Body of pancreas (tissue), 4 donors: ENCODE measurements around the gene RTN4RL2. TPM values are rescaled to one million over a fixed set of nuclear protein-coding genes. Genes with fewer than 3 reads are reported as not detected.

Experiments used
- ATAC-seq: fragments of 150-250 bp; one replicate; pipeline ENCODE4 v1.9.1; 2016
- DNase-seq, 4 donors: peaks; one replicate each; pipeline ENCODE4 v3.0.0-alpha.2; 2019
- H3K27ac ChIP-seq, 4 donors: fragments of 200-600 bp; sonication (generic); 1 replicate in 3 of 4; 2 replicates in 1 of 4; pipeline versions ENCODE4 v1.5.1 to v1.6.1; 2016 to 2019; ENCODE audit warnings: mild to moderate bottlenecking in 1 of 4, mixed read lengths in 1 of 4, moderate library complexity in 1 of 4
- H3K27me3 ChIP-seq, 2 donors: fragments of 200-600 bp; sonication (generic); one replicate each; pipeline ENCODE4 v1.6.0; 2016; ENCODE audit warnings: mild to moderate bottlenecking in 1 of 2
- H3K36me3 ChIP-seq, 2 donors: fragments of 200-600 bp; sonication (generic); replicated peaks in 1 of 2; 2 replicates each; pipeline ENCODE4 v1.5.1; 2016; ENCODE audit warnings: low read depth in 2 of 2; ENCODE audit not compliant: insufficient read depth in 1 of 2
- H3K4me1 ChIP-seq: fragments of 200-600 bp; sonication (generic); one replicate; pipeline ENCODE4 v1.6.0; 2016
- H3K4me3 ChIP-seq, 2 donors: fragments of 200-600 bp; sonication (generic); 1 replicate in 1 of 2; 2 replicates in 1 of 2; pipeline ENCODE4 v1.5.1; 2016 to 2019
- H3K9me3 ChIP-seq, 3 donors: fragments of 200-600 bp; sonication (generic); 1 replicate in 2 of 3; 2 replicates in 1 of 3; pipeline ENCODE4 v1.5.1; 2016
- POLR2A ChIP-seq, 3 donors: fragments of 450-650 bp; IDR thresholded peaks; one replicate each; pipeline ENCODE4 v1.6.1; 2016; ENCODE audit warnings: antibody characterized with exemption in 3 of 3, mild to moderate bottlenecking in 2 of 3
- WGBS, 2 donors: methylation state at CpG; one replicate each; pipeline ENCODE4 v1.1.5; 2017; 5-methylcytosine and 5-hydroxymethylcytosine counted together
- intact Hi-C: fragments of 100-400 bp; cut with DNase I; formaldehyde crosslinking; loops from one replicate; pipeline ENCODE4 v1.15.1; 2023
- total RNA-seq, 2 donors: library from RNA; depleted of rRNA; stranded (reverse); fragments of >200 nt; gene quantifications; one replicate each; pipeline ENCODE4 v1.1.0, GENCODE V29; 2016
- TF ChIP-seq, protein P1 (sequence below), 7 experiments: fragments of 450-650 bp in 4 of 7; fragments of 200-600 bp in 3 of 7; sonication (generic) in 3 of 7; IDR thresholded peaks; one replicate each; pipeline ENCODE4 v1.5.1; 2016 to 2019; ENCODE audit warnings: antibody characterized with exemption in 7 of 7

RTN4RL2 gene
- total RNA-seq, 2 donors from 2014 or later: 0.99 to 3.4 TPM

DNA sequence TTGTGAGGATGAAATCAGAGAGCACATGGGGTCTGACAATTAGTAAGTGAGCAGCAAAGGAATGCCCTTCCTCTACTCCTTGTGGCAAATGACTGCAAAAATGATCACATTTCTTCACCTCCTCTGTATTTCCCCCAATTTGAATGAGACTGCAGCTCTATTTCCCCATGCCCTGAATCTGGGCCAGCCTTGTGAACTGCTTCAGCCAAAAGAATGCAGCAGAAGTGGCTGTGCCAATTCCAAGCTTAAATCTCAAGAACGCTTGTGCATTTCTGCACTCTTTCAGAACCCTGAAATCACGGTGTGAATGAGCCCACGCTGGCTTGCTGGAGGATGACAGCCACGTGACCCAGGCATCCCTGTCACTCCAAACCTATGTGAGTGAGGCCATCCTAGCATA, 43.3 kb upstream of the RTN4RL2 start:
- intact Hi-C loops: no loop called here
- no peak overlapping the region for H3K4me3 ChIP-seq
- no peak overlapping the region for H3K27ac ChIP-seq
- TF ChIP-seq, protein P1, sequence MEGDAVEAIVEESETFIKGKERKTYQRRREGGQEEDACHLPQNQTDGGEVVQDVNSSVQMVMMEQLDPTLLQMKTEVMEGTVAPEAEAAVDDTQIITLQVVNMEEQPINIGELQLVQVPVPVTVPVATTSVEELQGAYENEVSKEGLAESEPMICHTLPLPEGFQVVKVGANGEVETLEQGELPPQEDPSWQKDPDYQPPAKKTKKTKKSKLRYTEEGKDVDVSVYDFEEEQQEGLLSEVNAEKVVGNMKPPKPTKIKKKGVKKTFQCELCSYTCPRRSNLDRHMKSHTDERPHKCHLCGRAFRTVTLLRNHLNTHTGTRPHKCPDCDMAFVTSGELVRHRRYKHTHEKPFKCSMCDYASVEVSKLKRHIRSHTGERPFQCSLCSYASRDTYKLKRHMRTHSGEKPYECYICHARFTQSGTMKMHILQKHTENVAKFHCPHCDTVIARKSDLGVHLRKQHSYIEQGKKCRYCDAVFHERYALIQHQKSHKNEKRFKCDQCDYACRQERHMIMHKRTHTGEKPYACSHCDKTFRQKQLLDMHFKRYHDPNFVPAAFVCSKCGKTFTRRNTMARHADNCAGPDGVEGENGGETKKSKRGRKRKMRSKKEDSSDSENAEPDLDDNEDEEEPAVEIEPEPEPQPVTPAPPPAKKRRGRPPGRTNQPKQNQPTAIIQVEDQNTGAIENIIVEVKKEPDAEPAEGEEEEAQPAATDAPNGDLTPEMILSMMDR (IDR thresholded peaks at IDR 0.05): no peak
- no peak for TF ChIP-seq POLR2A (IDR thresholded peaks at IDR 0.05)
- DNase-seq (peak in 1 of 4 donors; percentile 30), ATAC-seq (peak; percentile 18)
- H3K4me1 ChIP-seq: no peaks in the 10 kb centered on the region
- no peaks in the 10 kb centered on the region for H3K27me3 ChIP-seq
- H3K9me3 ChIP-seq: no peaks in the 10 kb centered on the region
- 83 to 88% methylated on average over 4 of the region's 4 CpGs for WGBS, 2 donors
- H3K36me3 ChIP-seq: peaks cover 0 to 8% of the 10 kb centered on the region in 2 donors

DNA sequence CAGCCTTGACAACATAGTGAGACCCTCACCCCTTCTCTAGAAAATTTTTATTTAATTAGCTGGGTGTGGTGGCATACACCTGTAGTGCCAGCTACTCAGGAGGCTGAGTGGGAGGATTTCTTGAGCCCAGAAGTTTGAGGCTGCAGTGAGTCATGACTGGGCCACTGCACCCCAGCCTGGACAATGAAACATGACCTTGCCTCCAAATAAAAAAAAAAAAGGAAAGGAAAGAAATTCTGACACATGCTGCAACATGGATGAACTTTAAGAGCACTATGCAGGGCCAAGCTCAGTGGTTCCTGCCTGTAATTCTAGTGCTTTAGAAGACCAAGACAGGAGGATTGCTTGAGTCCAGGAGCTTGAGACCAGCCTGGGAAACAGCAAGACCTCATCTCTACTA, 42.2 kb upstream of the RTN4RL2 start:
- ATAC-seq (no peak), DNase-seq (no peak)
- no peak overlapping the region for H3K4me3 ChIP-seq
- peaks cover 0 to 8% of the 10 kb centered on the region in 2 donors for H3K36me3 ChIP-seq
- no peak overlapping the region for H3K27ac ChIP-seq
- TF ChIP-seq, protein P1 (IDR thresholded peaks at IDR 0.05): no peak
- TF ChIP-seq POLR2A (IDR thresholded peaks at IDR 0.05): no peak
- intact Hi-C loops: no loop called here
- no peaks in the 10 kb centered on the region for H3K4me1 ChIP-seq
- no peaks in the 10 kb centered on the region for H3K27me3 ChIP-seq
- no peaks in the 10 kb centered on the region for H3K9me3 ChIP-seq

DNA sequence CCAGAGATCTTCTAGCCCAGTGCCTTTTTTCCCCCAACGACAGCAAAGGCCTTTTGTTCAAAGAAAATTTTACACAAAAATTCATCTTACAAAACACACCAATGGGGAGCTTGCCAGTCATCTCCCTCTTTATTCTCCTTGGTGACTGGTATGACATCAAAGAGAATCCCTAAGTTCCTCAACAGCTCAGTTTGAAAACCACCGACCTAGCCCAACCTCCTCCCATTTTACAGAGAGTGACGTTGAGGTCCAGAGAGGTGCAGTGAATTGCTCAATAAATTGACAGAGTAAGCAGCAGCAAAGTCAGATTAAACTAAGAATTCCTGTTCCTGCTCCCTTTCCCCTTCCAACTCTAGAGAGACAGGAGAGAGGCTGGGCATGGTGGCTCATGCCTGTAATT, 41.2 kb upstream of the RTN4RL2 start:
- no peak overlapping the region for H3K27ac ChIP-seq
- H3K9me3 ChIP-seq: no peaks in the 10 kb centered on the region
- intact Hi-C loops: no loop called here
- no peaks in the 10 kb centered on the region for H3K27me3 ChIP-seq
- peaks cover 5% of the 10 kb centered on the region for H3K4me1 ChIP-seq
- no peak overlapping the region for H3K4me3 ChIP-seq
- DNase-seq (no peak), ATAC-seq (no peak)
- 81 to 85% methylated on average over 3 of the region's 3 CpGs for WGBS, 2 donors
- peaks cover 0 to 8% of the 10 kb centered on the region in 2 donors for H3K36me3 ChIP-seq
- TF ChIP-seq, protein P1 (IDR thresholded peaks at IDR 0.05): no peak

DNA sequence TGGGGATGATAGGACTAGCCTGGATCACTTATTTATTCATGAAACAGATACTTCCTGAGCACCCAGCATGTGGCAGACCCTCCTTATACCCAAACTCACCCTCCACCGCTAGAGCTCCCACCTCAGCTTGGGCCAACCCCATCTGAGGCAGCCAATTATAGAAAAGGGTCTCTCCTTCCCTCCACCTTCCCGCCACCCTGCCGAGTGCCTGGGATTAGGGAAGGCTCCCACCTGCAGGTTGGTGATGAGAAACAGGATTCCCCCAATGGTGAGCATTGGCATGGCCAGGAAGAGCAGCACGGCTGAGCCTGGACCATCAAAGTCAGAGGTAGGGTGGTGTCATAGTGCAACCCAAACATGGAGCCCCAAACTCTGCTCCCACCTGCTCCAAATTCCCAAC, 39.3 kb upstream of the RTN4RL2 start:
- Histone ChIP-seq H3K4me3 (no peak overlapping the region), H3K27ac (no peak overlapping the region), H3K27me3 (no peaks in the 10 kb centered on the region), H3K4me1 (peaks cover 24% of the 10 kb centered on the region), H3K9me3 (no peaks in the 10 kb centered on the region), H3K36me3 (peaks cover 0 to 6% of the 10 kb centered on the region in 2 donors)
- no peak for DNase-seq
- ATAC-seq: no peak
- 92 to 100% methylated on average over 3 to 4 of the region's 4 CpGs for WGBS, 2 donors
- intact Hi-C loops: no loop called here
- no peak for TF ChIP-seq POLR2A (IDR thresholded peaks at IDR 0.05)
- TF ChIP-seq, protein P1 (IDR thresholded peaks at IDR 0.05): no peak

DNA sequence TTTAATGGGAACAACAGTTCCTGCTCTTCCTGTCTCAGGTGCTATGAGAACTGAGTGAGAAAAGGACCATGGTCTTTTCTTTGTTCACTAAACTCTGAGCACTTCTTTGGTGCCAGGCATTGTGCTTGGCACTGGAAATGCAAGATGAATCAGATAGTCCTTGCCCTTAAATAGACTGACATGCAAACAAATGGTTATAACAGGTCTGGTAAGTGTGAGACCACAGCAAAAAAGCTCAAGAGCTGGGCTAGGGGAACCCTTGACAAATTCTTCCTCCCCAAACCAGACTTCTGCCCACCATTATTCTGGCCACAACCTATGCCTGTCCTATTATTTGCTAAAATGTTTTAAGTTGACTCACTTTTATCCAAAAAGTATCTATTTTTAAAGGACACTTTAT, 38.5 kb upstream of the RTN4RL2 start:
- no peaks in the 10 kb centered on the region for H3K9me3 ChIP-seq
- H3K27ac ChIP-seq: no peak overlapping the region
- DNase-seq: no peak
- peaks cover 31% of the 10 kb centered on the region for H3K4me1 ChIP-seq
- no peak for TF ChIP-seq POLR2A (IDR thresholded peaks at IDR 0.05)
- TF ChIP-seq, protein P1 (IDR thresholded peaks at IDR 0.05): no peak
- intact Hi-C loops: no loop called here
- no peaks in the 10 kb centered on the region for H3K27me3 ChIP-seq
- peaks cover 0 to 3% of the 10 kb centered on the region in 2 donors for H3K36me3 ChIP-seq
- H3K4me3 ChIP-seq: no peak overlapping the region
- no peak for ATAC-seq
